Esophagus (tissue), 2 donors: ENCODE measurements around the gene RAB11FIP4. TPM values are rescaled to one million over a fixed set of nuclear protein-coding genes. Genes with fewer than 3 reads are reported as not detected.

ENCODE experiments used
- H3K27ac ChIP-seq, 2 donors: one replicate each; pipeline ENCODE4 v1.5.1; 2013; ENCODE audit warnings: low read depth in 2 of 2, mild to moderate bottlenecking in 2 of 2, inconsistent platforms in 1 of 2, low read length in 1 of 2, moderate library complexity in 1 of 2
- H3K27me3 ChIP-seq, 2 donors: one replicate each; pipeline ENCODE4 v1.6.1; 2013; ENCODE audit warnings: low read length in 2 of 2, control low read depth in 1 of 2, mild to moderate bottlenecking in 1 of 2; ENCODE audit not compliant: insufficient read depth in 2 of 2, control insufficient read depth in 1 of 2
- H3K36me3 ChIP-seq, 2 donors: one replicate each; pipeline ENCODE4 v1.6.1; 2013; ENCODE audit warnings: low read length in 1 of 2; ENCODE audit not compliant: control insufficient read depth in 2 of 2, insufficient read depth in 2 of 2
- H3K4me1 ChIP-seq, 2 donors: one replicate each; pipeline ENCODE4 v1.6.1; 2013; ENCODE audit warnings: low read length in 1 of 2; ENCODE audit not compliant: control insufficient read depth in 2 of 2, insufficient read depth in 2 of 2
- H3K4me3 ChIP-seq, 2 donors: one replicate each; pipeline ENCODE4 v1.5.1; 2013; ENCODE audit warnings: low read length in 2 of 2, mild to moderate bottlenecking in 2 of 2, low read depth in 1 of 2, moderate library complexity in 1 of 2
- H3K9me3 ChIP-seq, 2 donors: one replicate each; pipeline ENCODE4 v1.6.1; 2013; ENCODE audit warnings: mild to moderate bottlenecking in 2 of 2, low read depth in 1 of 2, low read length in 1 of 2, moderate library complexity in 1 of 2; ENCODE audit not compliant: control insufficient read depth in 2 of 2, insufficient read depth in 1 of 2
- WGBS, 2 donors: extraction: QIAGEN DNeasy Blood & Tissue Kit; methylation state at CpG; one replicate each; pipeline ENCODE4 v1.1.7; 2013; 5-methylcytosine and 5-hydroxymethylcytosine counted together
- polyA plus RNA-seq, 2 donors: library from polyadenylated mRNA; stranded (reverse); fragments of 200-250 nt; gene quantifications; one replicate each; pipeline ENCODE4 v1.2.3, GENCODE V29; 2013
- donor health status: healthy with polysubstance abuse.
- donor health status: Bipolar disorder and iron deficiency.

The RAB11FIP4 gene
- polyA plus RNA-seq, 2 donors, result 5.0 TPM

- Histone ChIP-seq H3K27me3 (no peaks in the 10 kb centered on the region), H3K36me3 (peaks cover 4 to 53% of the 10 kb centered on the region in 2 donors), H3K4me1 (no peaks in the 10 kb centered on the region), H3K4me3 (no peak overlapping the region), H3K9me3 (peaks cover 0 to 10% of the 10 kb centered on the region in 2 donors), H3K27ac (no peak overlapping the region)
- WGBS, 2 donors, result 71% methylated on average over 31 of the region's 31 CpGs
Measured at GRCh38 chr17:31524926-31525800, 133.7 kb downstream of the RAB11FIP4 start.

- Histone ChIP-seq H3K27me3 (no peaks in the 10 kb centered on the region), H3K27ac (no peak overlapping the region), H3K4me3 (no peak overlapping the region), H3K9me3 (peaks cover 0 to 10% of the 10 kb centered on the region in 2 donors), H3K36me3 (peaks cover 4 to 57% of the 10 kb centered on the region in 2 donors), H3K4me1 (no peaks in the 10 kb centered on the region)
- 86 to 87% methylated on average over 21 of the region's 21 CpGs for WGBS, 2 donors
Measured at GRCh38 chr17:31525801-31526549, 134.5 kb downstream of the RAB11FIP4 start.

GRCh38 chr17:31527606-31528005 lies 136.1 kb downstream of the RAB11FIP4 start:
- no peaks in the 10 kb centered on the region for H3K27me3 ChIP-seq
- peaks cover 0 to 56% of the 10 kb centered on the region in 2 donors for H3K36me3 ChIP-seq
- H3K4me3 ChIP-seq, result no peak overlapping the region
- no peak overlapping the region for H3K27ac ChIP-seq
- whole genome bisulfite sequencing, 2 donors, result 78% methylated on average over 5 of the region's 5 CpGs
- peaks cover 0 to 10% of the 10 kb centered on the region in 2 donors for H3K9me3 ChIP-seq
- no peaks in the 10 kb centered on the region for H3K4me1 ChIP-seq

- no peaks in the 10 kb centered on the region for H3K27me3 ChIP-seq
- H3K9me3 ChIP-seq, result peaks cover 0 to 9% of the 10 kb centered on the region in 2 donors
- 93 to 94% methylated on average over 26 of the region's 26 CpGs for WGBS, 2 donors
- peaks cover 0 to 48% of the 10 kb centered on the region in 2 donors for H3K36me3 ChIP-seq
- H3K27ac ChIP-seq, result no peak overlapping the region
- peaks cover 0 to 2% of the 10 kb centered on the region in 2 donors for H3K4me1 ChIP-seq
- no peak overlapping the region for H3K4me3 ChIP-seq
Measured at GRCh38 chr17:31528291-31528874, 136.9 kb downstream of the RAB11FIP4 start.

- Histone ChIP-seq H3K27ac (no peak overlapping the region), H3K36me3 (peaks cover 0 to 35% of the 10 kb centered on the region in 2 donors), H3K4me3 (no peak overlapping the region), H3K27me3 (no peaks in the 10 kb centered on the region), H3K4me1 (peaks cover 0 to 5% of the 10 kb centered on the region in 2 donors), H3K9me3 (no peaks in the 10 kb centered on the region)
- 89 to 91% methylated on average over 12 of the region's 12 CpGs for WGBS, 2 donors
Measured at GRCh38 chr17:31529841-31530251, 138.4 kb downstream of the RAB11FIP4 start.

GRCh38 chr17:31530391-31530985 lies 139.0 kb downstream of the RAB11FIP4 start:
- no peaks in the 10 kb centered on the region for H3K9me3 ChIP-seq
- H3K4me3 ChIP-seq, result no peak overlapping the region
- peaks cover 0 to 33% of the 10 kb centered on the region in 2 donors for H3K36me3 ChIP-seq
- no peaks in the 10 kb centered on the region for H3K27me3 ChIP-seq
- H3K4me1 ChIP-seq, result peaks cover 0 to 5% of the 10 kb centered on the region in 2 donors
- WGBS, 2 donors, result 79 to 81% methylated on average over 14 of the region's 14 CpGs
- no peak overlapping the region for H3K27ac ChIP-seq

GRCh38 chr17:31531336-31531980 lies 140.0 kb downstream of the RAB11FIP4 start:
- no peak overlapping the region for H3K4me3 ChIP-seq
- H3K4me1 ChIP-seq, result peaks cover 0 to 5% of the 10 kb centered on the region in 2 donors
- H3K9me3 ChIP-seq, result no peaks in the 10 kb centered on the region
- H3K36me3 ChIP-seq, result peaks cover 0 to 30% of the 10 kb centered on the region in 2 donors
- H3K27ac ChIP-seq, result no peak overlapping the region
- no peaks in the 10 kb centered on the region for H3K27me3 ChIP-seq
- 94% methylated on average over 16 of the region's 16 CpGs for WGBS, 2 donors

- Histone ChIP-seq H3K36me3 (peaks cover 0 to 30% of the 10 kb centered on the region in 2 donors), H3K27me3 (no peaks in the 10 kb centered on the region), H3K9me3 (no peaks in the 10 kb centered on the region), H3K27ac (no peak overlapping the region), H3K4me3 (no peak overlapping the region), H3K4me1 (peaks cover 0 to 5% of the 10 kb centered on the region in 2 donors)
- WGBS, 2 donors, result 91% methylated on average over 7 of the region's 7 CpGs
Measured at GRCh38 chr17:31532081-31532480, 140.6 kb downstream of the RAB11FIP4 start.

- H3K9me3 ChIP-seq, result no peaks in the 10 kb centered on the region
- peaks cover 2 to 9% of the 10 kb centered on the region in 2 donors for H3K4me1 ChIP-seq
- no peak overlapping the region for H3K27ac ChIP-seq
- peaks cover 0 to 30% of the 10 kb centered on the region in 2 donors for H3K36me3 ChIP-seq
- no peak overlapping the region for H3K4me3 ChIP-seq
- WGBS, 2 donors, result 78 to 87% methylated on average over 10 of the region's 10 CpGs
- no peaks in the 10 kb centered on the region for H3K27me3 ChIP-seq
Measured at GRCh38 chr17:31532526-31532925, 141.1 kb downstream of the RAB11FIP4 start.
